OCI-LY7 (cell line): Measurements from ENCODE around the gene EYS.

Source experiments
- CTCF ChIP-seq: fragments of 200-600 bp; sonication (generic); conservative IDR thresholded peaks from 2 replicates; pipeline ENCODE4 v1.5.1; 2014; ENCODE audit warnings: mild to moderate bottlenecking, antibody characterized with exemption, low read length, moderate library complexity, mixed read lengths
- EZH2phosphoT487 ChIP-seq: fragments of 200-600 bp; sonication (generic); IDR thresholded peaks from 2 replicates; pipeline ENCODE4 v1.6.1; 2018; ENCODE audit warnings: low read depth, borderline replicate concordance, mild to moderate bottlenecking, mixed run types, antibody characterized with exemption, low read length, moderate library complexity, mixed read lengths

GRCh38 chr6:65299236-65299635 is 407.8 kb downstream of the EYS start:
- TF ChIP-seq EZH2phosphoT487 (no peak), CTCF (no peak)
